ENCODE data around the gene TAF6.

Gene TAF6

DNA sequence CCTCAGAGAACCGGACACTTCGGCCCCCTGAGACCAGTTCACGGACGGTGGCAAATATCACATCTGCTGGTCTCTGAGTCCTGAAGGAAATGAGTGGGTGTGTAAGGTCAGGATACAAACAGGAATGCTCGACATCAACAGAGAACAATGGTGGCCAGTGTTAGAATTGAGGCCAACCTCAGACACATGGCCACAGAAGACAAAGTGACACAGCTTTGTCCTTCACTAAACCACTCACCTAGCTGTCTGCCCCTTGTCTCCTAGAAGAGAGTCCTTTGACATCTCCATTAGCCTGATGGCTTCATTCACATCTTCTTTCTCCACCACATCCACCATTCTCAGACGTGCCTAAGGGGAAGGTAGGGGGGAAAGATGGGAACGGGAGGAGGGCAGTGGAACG, 26.1 kb downstream of the TAF6 start:
- no peak for DNase-seq (ENCODE audit: low read depth)

DNA sequence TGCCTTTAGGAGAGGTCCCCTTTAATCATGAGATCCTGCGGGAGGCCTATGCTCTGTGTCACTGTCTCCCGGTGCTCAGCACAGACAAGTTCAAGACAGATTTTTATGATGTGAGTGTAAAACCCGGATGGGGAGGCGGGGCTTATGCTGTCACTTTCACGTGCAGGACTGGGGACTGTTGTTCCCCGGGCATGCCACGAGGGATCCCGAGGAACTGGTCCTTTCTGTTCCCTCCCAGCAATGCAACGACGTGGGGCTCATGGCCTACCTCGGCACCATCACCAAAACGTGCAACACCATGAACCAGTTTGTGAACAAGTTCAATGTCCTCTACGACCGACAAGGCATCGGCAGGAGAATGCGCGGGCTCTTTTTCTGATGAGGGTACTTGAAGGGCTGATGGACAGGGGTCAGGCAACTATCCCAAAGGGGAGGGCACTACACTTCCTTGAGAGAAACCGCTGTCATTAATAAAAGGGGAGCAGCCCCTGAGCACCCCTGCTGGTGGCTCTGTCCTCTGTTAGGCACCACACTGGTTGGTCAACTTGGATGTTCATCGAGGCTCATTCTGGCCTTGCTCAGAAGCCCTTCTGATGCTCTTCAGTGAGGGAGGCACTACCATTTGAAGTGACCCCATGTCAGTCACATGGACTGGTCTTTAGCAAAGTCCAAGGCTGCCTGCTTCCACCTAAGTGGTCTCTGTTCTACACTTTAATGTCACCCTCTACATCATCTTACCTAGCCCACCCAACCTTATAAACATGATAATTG, 27.6 kb downstream of the TAF6 start:
- DNase-seq (ENCODE audit: low read depth) = no peak

DNA sequence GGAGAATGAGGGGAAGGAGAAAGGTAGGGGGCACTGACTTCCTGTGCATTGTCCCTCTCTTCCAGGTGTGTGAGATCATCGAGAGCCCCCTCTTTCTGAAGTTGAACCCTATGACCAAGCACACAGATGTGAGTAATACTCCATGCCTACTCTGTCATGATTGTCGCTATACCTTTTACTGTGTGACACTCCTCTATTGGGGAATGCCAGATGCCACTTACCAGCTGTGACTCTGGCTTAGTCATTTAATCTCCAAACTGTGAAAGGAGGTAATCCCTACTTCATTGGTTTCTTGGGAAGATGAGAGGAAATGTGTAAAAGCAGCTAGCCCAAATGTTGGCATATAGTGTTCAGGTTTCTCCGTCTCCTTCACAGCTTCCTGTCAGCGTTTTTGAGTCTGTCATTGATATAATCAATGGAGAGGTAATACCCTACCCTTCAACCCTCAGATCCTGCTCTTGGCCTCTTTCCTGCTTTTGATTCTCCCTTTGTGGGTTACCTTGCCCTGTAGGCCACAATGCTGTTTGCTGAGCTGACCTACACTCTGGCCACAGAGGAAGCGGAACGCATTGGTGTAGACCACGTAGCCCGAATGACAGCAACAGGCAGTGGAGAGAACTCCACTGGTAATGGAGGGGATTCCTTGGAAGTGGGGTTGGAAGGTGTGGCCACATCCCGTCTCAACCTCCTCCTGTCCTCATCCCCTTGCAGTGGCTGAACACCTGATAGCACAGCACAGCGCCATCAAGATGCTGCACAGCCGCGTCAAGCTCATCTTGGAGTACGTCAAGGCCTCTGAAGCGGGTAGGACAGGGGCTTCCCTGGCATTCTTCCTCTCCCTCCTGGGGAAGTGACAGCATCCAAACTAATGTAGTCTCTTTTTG, 28.4 kb downstream of the TAF6 start:
- no peak for DNase-seq (ENCODE audit: low read depth)

DNA sequence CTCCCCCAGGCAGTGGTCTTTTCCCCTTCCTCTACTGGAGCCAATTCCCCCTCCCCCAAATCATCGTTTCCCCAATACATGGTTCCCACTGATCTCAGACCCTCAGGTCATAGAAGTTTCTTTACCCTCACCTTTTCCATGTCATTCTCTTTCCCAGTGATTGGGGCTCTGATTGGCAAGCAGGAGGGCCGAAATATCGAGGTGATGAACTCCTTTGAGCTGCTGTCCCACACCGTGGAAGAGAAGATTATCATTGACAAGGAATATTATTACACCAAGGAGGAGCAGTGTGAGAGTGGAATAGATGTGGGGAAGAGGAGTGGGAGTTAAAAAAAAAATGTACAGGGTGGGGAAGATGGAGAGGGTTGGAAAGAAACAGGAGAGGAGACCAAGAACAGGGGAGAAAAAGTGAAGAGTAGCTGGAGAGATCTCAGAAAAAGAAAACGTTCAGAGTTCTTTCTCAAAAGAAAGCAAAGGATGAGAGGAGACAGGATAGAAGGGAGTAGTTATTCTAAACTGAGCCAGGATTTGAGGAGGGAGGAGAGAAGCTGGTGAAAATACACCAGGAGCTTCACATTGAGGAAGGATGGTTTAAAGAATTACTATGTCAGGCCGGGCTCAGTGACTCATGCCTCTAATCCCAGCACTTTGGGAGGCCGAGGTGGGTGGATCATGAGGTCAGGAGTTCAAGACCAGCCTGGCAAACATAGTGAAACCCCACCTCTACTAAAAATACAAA, 29.5 kb downstream of the TAF6 start:
- no peak for DNase-seq (ENCODE audit: low read depth)

DNA sequence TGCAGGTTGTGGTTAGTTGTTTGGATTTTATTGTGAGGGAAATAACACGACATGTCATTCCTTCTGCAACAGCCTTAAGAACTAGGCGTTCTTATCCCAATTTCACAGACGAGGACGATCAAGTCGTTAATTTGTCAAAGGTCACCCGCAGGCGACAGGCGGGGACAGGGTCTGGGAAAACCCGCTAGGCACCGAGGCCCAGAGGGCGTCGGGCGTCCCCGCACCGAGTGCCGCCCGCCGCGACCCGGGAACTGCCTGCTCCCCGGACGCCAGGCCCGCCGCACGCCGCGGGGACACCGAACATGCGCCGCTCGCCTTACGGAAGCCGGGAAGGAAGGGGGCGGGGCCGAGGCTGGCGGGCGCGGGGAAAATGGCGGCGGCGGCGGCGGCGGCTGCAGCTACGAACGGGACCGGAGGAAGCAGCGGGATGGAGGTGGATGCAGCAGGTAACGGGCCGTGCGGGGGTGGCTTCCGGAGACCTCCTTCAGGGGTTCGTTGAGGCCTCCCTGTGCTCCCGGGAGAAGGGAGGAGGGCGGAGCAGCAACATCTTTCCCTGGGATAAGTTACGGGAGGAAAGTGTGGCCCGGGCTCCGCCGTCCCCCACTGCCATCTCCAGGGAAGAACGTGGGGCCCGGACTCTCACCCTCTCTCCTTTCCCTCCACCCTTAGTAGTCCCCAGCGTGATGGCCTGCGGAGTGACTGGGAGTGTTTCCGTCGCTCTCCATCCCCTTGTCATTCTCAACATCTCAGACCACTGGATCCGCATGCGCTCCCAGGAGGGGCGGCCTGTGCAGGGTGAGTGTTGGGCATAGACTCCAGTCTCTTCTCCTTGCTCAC, 30.3 kb downstream of the TAF6 start, which contains the start of gene COPS6:
Gene COPS6, plus strand, starts transcription at position 349 of the 837 bp plus-strand sequence. Its CDS starts 22 bp downstream, at position 371.
- DNase-seq (ENCODE audit: low read depth) = peak; percentile 73

DNA sequence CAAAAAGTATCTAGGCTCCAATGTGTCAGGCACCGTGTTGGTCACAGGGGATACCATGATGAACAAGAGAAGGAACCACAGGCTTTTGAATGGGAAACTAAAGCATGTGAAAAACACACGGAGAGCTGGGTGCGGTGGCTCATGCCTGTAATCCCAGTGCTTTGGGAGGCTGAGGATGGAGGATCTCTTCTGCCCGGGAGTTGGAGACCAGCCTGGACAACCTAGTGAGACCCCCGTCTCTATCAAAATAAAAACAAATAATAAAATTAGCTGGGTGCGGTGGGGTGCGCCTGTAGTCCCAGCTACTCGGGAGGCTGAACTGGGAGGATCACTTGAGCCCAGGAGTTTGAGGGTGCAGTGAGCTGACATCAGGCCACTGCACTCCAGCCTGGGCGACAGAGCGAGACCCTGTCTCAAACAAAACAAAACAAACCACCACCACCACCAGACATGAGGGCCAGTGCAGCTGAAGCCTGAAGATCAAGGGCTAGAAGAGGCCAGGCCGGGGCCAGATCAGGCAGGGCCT, 31.0 kb downstream of the TAF6 start:
- DNase-seq (ENCODE audit: low read depth) = no peak

DNA sequence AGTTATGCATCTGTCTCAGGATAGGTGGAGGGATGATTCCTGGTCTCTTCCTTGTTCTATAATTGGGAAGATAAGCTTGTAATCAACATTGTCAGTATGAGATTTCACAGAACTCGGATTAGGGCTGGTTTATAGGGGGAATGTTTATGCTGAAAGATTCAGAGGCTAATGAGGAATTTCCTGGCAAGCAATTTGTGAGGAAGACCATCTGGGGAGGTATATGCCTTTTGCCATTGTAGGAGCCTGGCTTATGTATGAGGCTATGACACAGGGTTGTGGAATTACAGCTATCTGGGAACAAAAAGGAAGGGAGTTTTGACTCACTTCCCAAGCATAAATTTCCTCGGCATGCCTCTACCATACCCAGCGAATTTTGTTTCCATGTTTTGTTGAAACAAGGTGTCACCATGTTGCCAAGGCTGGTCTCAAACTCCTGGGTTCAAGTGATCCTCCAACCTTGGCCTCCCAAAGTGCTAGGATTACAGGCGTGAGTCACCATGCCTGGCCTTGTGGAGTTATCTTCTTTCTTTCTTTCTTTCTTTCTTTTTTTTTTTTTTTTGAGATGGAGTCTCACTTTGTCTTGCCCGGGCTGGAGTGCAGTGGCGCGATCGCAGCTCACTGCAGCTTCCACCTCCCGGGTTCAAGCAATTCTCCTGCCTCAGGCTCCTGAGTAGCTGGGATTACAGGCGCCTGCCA, 32.0 kb downstream of the TAF6 start:
- no peak for DNase-seq (ENCODE audit: low read depth)

DNA sequence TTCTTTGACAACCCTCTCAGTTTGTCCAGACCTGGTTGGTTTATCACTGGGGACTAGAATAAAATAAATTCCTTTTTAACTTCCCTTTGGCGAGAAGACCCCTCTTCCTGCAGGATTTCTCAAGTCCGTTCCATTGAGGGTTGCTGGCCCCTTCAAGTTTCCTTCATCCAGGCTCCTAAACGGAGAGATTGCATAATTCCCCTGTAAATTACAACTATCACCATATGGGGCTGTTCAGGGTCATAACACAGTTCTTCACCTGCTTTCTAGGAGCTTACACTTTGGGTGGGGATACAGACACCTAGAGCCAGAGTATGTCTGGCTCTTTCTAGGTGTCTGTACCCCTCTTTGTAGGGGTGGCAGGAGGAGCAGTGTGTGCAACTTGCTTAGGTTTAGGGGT, 33.6 kb downstream of the TAF6 start:
- no peak for DNase-seq (ENCODE audit: low read depth)

DNA sequence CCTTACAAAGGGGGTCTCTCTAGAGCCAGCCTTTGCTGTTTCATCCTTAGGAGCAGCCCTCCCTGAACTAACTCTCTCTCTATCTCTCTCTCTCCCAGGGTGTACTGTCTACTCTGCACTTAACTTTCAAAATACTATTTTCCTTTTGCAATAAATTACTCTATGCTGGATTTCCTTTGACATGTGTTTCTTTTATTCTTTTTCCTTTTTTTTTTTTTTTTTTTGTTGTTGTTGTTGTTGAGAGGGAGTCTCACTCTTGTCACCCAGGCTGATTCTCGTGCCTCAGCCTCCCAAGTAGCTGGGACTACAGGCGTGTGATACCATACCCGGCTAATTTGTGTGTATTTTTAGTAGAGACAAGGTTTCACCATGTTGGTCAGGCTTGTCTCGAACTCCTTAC, 36.2 kb downstream of the TAF6 start:
- DNase-seq (ENCODE audit: low read depth) = no peak

DNA sequence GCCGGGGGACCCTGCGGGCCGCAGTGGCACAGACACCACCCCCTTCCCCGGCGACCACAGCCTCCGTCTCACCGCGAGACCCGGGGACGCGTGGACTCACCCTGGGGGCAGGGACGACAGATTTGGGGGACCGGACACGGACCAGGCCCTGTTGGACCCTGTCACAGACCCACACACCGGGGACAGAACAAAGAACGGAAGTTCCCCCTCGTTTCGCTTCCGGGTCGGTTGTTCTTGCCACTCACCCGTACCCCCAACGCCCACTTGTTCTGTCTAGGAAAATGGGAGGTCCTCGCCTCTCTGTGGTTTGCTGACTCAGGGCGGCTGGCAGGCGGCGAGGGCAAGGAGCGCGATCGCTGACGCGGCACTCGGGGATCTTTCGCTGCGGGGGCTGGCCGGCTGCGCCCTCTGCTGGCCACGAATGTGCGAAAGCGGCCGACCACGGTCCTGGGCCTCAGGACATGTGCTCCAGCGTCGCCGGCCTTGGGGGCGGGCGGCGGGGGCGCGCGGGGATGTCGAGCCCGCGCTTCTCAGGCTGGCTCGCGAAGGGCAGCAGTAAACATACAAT, 37.5 kb downstream of the TAF6 start, which contains the start of gene ZNF3:
Gene ZNF3, minus strand, starts transcription at position 189 of the 568 bp plus-strand sequence. CDS start 4,366 bp downstream, outside the sequence.
- peak; percentile 97 for DNase-seq (ENCODE audit: low read depth)

DNA sequence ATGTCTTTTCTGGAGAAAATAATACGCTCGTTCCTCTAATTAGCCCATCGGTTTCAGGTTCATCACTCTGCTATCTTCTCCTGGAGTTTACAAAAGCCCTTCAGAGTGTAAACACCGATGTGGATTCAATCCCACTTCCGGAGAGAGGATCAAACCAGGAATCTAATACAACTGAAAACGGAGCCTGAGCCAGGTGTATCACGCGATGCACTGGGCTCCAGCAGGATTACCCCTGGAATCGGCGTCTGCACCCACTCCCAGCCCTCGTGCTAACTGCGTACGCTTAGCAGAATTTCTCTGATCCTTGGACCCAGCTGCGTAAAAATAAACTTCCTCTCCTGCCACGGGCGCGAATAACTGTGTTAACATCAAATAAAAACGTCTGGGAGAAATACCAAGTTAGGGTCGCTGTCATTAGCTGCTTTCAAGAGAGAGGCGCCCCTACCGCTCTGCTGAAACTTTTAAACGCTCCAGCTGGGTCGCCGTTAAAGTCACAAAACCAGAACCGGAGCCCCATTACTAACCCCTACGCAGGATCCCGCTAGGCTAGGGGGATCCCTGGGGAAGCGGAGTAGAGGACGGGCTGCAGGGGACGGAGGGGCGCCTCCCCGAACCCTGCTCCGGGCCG, 38.1 kb downstream of the TAF6 start:
- no peak for DNase-seq (ENCODE audit: low read depth)

DNA sequence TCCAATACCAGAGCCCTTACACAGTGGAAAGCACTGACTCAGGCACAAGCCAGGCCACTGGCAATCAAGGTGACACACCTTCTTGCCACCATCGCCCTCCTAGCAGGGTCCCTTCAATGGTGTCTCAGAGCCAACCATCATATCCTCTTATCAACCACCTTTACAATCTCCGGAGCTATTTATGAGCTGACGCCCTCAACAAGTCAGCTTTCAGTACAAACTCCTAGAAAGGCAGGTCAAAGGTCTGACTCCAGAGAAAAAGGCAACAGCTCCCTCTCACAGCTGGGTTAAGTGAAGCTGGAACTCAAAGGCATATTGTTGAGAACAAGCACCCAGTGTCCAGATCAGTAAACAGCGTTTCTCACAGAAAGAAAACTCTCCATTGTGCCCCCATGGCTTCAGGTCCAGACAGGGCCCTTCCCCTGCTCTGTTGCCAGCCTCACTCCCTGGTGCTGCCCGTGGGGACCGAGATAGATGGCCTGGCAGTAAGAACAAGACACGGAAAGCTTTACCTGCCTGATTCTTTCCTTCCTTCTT, 40.1 kb downstream of the TAF6 start:
- no peak for DNase-seq (ENCODE audit: low read depth)

DNA sequence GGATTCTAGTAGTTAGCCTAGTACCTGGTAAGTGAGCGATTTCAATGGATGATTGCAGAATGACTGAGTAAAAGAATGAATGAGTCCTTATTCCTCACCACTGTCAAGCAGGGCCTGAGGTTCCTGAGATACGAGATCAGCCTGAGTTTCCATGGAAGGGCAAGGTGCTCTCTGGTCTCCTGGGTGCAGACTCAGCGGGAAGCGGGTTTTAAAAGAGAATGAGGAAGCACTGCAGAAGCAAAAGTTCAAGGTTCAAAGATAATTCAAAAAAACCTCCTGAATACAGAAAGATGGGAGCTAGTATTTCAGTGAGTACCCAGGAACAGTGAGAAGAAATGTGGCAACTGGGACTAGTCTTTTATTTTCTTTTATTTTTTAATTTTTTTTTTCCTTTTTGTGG, 42.0 kb downstream of the TAF6 start:
- DNase-seq (ENCODE audit: low read depth) = no peak

DNA sequence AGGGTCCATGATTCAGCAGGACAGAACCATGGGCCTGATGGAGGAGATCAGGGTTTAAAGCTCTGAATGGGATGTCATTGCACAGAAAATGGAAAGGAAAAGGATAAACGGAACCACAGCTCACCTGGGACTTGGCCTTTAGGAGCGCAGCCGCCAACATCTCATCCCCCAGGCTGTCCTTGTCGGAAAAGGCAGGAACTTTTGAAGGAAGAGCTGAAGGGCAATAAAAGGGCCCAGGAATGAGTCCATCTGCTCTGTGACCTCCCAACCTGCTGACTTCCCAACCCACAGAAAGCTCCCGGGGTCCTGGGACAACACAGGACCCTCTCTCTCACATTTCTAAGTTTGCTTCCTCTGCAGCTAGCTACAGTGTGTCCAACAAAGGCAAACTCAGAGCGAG, 43.7 kb downstream of the TAF6 start:
- DNase-seq (ENCODE audit: low read depth) = no peak

DNA sequence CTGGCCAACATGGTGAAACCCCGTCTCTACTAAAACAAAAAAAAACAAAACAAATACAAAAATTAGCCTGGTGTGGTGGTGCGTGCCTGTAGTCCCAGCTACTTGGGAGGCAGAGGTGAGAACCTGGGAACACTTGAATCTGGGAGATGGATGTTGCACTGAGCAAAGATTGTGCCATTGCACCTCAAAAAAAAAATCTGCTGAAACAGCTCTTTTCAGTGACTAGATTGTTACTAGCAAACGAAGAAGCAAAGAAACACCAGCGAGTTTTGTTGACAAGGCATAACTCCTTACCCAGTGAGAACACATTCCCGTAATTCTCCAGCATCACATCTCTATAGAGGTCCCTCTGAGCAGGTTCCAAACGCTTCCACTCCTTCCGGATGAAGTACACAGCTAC, 44.3 kb downstream of the TAF6 start:
- DNase-seq (ENCODE audit: low read depth) = no peak

DNA sequence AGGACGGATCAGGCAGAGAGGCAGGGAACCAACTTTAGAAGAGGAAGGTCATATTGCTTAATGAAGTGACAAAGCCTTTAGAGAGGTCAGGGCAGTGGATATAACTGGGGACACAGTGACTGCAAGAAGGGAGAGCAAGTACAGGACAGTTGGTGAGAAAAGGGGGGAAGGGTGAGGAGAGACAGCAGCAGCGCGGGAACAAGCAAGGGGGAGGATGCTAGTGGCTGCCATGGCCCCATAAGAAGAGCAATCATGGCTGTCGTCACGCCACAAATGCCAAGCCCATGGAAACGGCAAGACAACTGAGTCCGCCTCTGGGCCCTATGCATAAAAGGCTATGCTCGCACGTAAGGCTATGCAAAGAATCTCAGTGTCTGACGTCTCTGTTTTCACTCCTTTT, 46.7 kb downstream of the TAF6 start:
- no peak for DNase-seq (ENCODE audit: low read depth)

DNA sequence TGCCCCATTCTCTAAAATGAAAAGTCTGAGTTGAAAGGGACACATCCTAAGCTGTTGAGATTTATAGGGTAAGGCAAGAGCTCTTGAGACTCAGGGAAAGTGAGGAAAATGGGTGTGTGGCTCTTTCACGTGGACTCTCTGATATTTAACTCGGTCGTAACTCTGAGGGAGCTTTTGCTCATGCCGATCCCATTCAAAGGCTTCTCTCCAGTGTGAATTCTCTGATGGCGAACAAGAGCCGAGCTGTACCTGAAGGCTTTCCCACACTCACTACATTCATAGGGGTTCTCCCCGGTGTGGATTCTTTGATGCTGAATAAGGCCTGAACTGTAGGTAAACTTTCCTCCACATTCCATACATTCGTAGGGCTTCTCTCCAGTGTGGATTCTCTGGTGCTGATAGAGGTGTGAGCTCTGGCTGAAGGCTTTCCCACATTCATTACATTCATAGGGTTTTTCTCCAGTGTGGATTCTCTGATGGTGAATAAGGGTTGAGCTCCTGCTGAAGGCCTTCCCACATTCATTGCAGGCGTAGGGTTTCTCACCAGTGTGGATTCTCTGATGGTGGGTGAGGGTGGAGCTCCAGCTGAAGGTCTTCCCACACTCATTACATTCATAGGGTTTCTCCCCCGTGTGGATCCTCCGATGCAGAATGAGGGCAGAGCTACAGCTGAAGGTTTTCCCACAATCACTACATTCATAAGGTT, 48.0 kb downstream of the TAF6 start:
- no peak for DNase-seq (ENCODE audit: low read depth)

DNA sequence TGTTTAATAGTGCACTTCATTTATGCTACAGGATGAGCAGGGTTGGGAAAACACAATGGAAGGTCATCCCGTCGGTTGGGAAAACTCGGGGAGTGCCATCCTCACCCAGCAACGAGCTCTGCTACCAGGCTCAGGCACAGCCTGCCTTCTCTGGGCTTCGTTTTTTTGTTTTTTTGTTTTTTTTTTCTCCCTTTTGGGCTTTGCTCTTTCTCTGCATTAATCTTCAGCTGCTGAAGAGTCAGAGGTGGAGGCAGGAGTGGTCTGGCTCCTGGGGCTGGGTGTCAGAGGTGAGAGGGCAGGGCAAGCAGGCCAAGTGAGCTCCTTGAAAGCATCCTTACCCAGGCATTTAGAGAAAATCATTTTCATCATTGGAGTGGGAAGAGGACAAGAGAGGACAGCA, 49.2 kb downstream of the TAF6 start:
- no peak for DNase-seq (ENCODE audit: low read depth)

DNA sequence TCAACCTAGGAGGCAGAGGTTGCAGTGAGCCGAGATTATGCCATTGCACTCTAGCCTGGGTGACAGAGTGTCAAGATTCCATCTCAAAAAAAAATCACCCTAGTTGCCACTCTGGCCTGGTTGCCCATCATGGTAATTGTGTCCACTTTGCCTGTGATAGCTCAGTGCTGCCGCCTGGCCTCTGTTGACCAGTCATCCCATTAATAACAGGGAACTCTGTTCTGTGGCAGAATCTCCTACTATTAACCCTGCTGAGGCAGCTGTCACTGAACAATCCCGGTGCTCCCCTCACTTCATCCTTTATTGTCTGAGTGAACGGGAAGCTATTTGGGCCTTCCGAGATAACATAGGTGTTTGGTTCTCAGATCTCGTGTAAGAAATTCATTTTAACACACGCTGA, 52.2 kb downstream of the TAF6 start:
- DNase-seq (ENCODE audit: low read depth) = no peak
